HepG2 (cell line): ENCODE results near the gene PYCR2. TPM values are rescaled to one million over a fixed set of nuclear protein-coding genes. Genes with fewer than 3 reads are reported as not detected.

Source experiments
- EZH2 ChIP-seq: conservative IDR thresholded peaks from 2 replicates; pipeline ENCODE4 v1.6.1; 2012; ENCODE audit warnings: mild to moderate bottlenecking, low read depth, low read length, moderate library complexity
- HINFP ChIP-seq: sonication (generic); formaldehyde crosslinking; IDR thresholded peaks from 2 replicates; pipeline ENCODE4 v1.4.0; 2020; ENCODE audit warnings: low read depth, mild to moderate bottlenecking, missing genetic modification reagents
- MATR3 ChIP-seq: sonication (generic); formaldehyde crosslinking; IDR thresholded peaks from 2 replicates; pipeline ENCODE4 v1.4.0; 2020; ENCODE audit warnings: missing genetic modification reagents
- RNF2 ChIP-seq: fragments of 450-650 bp; conservative IDR thresholded peaks from 2 replicates; pipeline ENCODE4 v1.6.1; 2016; ENCODE audit warnings: low read depth
- SMAD3 ChIP-seq: sonication (generic); formaldehyde crosslinking; IDR thresholded peaks from 2 replicates; pipeline ENCODE4 v1.4.0; 2020; ENCODE audit warnings: missing genetic modification reagents
- TBX2 ChIP-seq: sonication (generic); formaldehyde crosslinking; IDR thresholded peaks from 2 replicates; pipeline ENCODE4 v1.5.0; 2020; ENCODE audit warnings: missing genetic modification reagents, mild to moderate bottlenecking, borderline replicate concordance
- TFE3 ChIP-seq: IDR thresholded peaks from 2 replicates; pipeline ENCODE4 v1.6.1; 2016
- TIGD3 ChIP-seq: sonication (generic); formaldehyde crosslinking; IDR thresholded peaks from 2 replicates; pipeline ENCODE4 v1.5.1; 2020; ENCODE audit warnings: mild to moderate bottlenecking, missing genetic modification reagents, borderline replicate concordance
- ZBTB40 ChIP-seq, 2 experiments: fragments of 450-650 bp in 1 of 2; sonication (generic) in 1 of 2; formaldehyde crosslinking in 1 of 2; IDR thresholded peaks; 2 replicates each; pipeline versions ENCODE4 v1.6.1 to v1.8.0; 2016 to 2022; ENCODE audit warnings: antibody characterized with exemption in 1 of 2, mild to moderate bottlenecking in 1 of 2, missing genetic modification reagents in 1 of 2
- ZNF512B ChIP-seq: sonication (generic); formaldehyde crosslinking; IDR thresholded peaks from 2 replicates; pipeline ENCODE4 v1.5.1; 2020; ENCODE audit warnings: missing genetic modification reagents, mild to moderate bottlenecking, borderline replicate concordance
- polyA plus RNA-seq, 8 experiments: library from polyadenylated mRNA; depleted of rRNA in 3 of 8; stranded (reverse) in 7 of 8; unstranded in 1 of 8; fragments of >200 nt; fragmentation: Illumina TruSeq in 4 of 8; extraction: Trizol in 4 of 8; gene quantifications; 2 replicates each; pipeline versions ENCODE4 v1.2.1 to v1.2.3, GENCODE V29; 2011 to 2016; ENCODE audit warnings: low read depth in 4 of 8, missing spikeins in 1 of 8, mixed read lengths in 1 of 8; ENCODE audit not compliant: insufficient read depth in 1 of 8
- total RNA-seq, 5 experiments: library from RNA; depleted of rRNA; stranded (reverse); fragments of >200 nt; fragmentation: Illumina TruSeq; extraction: Trizol; gene quantifications; 2 replicates each; pipeline ENCODE4 v1.2.3, GENCODE V29; 2016; ENCODE audit warnings: low read depth in 1 of 5

Gene PYCR2
- total and polyA plus RNA-seq, 2 of the 13 experiments (the other 11 are each of a cell fraction or from before 2014, with no cell fraction given): 47.2 to 47.8 TPM

GRCh38 chr1:225911191-225912130, 12.6 kb downstream of the PYCR2 start (continued):
- TF ChIP-seq ZBTB40 (IDR thresholded peaks at IDR 0.05): no peak
- 0 out of 2 replicates have a peak, but pooled peaks have one; percentile 25 for TF ChIP-seq ZBTB40 (CRISPR knock-in tag; IDR thresholded peaks at IDR 0.05)
- TF ChIP-seq EZH2: no peak
- no peak for TF ChIP-seq HINFP (CRISPR knock-in tag)
- TF ChIP-seq TBX2 (CRISPR knock-in tag): peak; percentile 27; the same call in 1 of the 2 replicates
- TF ChIP-seq TFE3: no peak
- no peak for TF ChIP-seq SMAD3 (CRISPR knock-in tag)
- no peak for TF ChIP-seq MATR3 (CRISPR knock-in tag)
- TF ChIP-seq RNF2: no peak
- no peak for TF ChIP-seq TIGD3 (CRISPR knock-in tag)
- TF ChIP-seq ZNF512B: no peak
